ENCODE measurements around the gene ZDHHC11. TPM values are rescaled to one million over a fixed set of nuclear protein-coding genes. Genes with fewer than 3 reads are reported as not detected.
"Not testable (repeated sequence)": the region's sequence is repeated elsewhere in the genome, so short reads cannot be mapped to it uniquely, and the experiment has no call there.

The ZDHHC11 gene
- total RNA-seq, 1 donor from 2014 or later: 25.2 TPM

DNA sequence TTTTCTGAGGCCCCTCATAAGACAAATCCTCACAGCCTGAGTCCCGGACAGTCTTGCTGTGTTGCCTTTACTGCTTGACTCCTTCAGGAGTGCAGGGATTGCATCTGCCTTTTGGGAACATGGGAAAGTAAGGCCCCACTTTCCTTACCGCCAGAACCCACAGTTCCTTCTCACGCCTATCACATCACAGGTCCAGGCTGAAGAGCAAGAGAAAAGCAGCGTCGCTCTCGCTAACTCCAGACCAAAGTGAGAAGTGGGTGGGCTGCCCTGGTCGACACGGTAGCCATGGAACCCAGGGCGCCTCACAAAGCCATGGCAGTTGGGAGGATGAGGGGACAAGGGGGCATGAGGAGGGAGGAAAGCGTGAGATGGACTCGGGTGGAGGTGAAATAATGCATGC is 7.9 kb upstream of the ZDHHC11 start:
- DNase-seq: no peak

DNA sequence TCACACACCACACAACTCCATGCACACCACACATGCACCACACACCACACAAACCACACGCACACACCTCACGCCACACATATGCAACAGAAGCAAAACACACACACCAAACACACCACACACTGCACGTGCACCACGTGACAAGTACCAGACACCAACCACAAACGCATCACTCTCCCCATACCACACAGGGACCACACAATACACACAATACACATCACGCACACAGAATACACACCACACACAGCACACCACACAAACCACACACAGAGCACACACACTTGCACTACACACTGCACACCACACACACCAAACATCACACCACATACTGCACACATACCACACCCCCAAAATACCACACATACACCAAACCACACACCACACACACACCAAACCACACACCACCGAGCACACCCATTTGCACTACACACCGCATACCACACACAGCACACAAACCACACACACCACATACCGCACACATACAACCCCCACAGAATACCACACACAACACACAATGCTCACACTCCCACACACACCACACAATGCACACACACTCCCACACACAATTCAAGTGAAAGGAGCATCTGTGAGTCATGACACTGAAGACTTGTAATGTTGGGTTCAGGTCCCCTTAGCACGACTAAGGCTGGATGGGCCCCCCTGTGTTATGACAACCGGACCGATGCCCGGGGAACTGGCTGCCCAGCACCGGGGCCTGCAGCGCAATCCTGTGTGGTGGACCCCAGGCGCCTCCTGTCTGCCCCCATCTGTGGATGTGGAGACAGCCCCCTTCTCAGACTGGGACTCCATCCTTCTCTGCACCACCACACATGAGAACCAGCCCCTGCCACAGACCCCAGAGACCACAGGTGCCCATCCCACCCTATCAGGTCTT is 6.0 kb upstream of the ZDHHC11 start:
- no peak for DNase-seq

DNA sequence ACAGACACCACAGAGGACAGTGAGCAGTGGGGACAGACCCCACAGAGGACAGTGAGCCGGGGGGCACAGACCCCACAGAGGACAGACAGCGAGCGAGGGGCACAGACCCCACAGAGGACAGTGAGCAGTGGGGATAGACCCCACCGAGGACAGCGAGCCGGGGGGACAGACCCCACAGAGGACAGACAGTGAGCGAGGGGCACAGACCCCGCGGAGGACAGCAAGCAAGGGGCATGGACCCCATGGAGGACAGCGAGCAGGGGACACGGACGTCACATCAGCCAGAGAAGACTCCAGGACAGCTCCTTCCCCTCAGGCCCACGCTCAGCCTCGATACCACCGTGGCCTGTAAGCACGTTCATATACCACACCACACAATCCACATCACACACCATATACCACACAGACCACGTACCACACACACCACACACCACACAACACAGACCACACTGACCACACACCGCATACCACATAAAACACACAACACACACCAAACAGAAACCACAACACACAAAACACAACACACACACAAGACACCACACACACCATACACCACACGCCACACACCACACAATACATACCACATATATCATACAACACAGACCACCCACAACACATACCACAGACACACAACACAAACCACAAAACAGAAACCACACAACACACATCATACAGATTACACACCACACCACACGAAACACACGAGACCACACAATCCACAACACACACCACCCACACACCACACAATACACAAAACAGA is 5.2 kb upstream of the ZDHHC11 start:
- no peak for DNase-seq

DNA sequence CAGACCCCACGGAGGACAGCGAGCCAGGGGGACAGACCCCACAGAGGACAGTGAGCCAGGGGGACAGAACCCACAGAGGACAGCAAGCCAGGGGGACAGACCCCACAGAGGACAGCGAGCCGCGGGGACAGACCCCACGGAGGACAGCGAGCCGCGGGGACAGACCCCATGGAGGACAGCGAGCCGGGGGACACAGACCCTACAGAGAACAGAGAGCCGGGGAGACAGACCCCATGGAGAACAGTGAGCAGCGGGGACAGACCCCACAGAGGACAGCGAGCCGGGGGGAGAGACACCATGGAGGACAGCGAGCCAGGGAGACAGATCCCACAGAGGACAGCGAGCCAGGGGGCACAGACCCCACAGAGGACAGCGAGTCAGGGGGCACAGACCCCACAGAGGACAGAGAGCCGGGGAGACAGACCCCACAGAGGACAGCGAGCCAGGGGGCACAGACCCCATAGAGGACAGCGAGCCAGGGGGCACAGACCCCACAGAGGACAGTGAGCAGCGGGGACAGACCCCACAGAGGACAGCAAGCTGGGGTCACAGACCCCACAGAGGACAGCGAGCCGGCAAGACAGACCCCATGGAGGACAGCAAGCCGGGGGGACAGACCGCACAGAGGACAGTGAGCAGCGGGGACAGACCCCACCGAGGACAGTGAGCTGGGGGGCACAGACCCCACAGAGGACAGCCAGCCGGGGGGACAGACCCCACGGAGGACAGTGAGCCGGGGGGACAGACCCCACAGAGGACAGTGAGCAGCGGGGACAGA is 4.4 kb upstream of the ZDHHC11 start:
- DNase-seq: no peak

DNA sequence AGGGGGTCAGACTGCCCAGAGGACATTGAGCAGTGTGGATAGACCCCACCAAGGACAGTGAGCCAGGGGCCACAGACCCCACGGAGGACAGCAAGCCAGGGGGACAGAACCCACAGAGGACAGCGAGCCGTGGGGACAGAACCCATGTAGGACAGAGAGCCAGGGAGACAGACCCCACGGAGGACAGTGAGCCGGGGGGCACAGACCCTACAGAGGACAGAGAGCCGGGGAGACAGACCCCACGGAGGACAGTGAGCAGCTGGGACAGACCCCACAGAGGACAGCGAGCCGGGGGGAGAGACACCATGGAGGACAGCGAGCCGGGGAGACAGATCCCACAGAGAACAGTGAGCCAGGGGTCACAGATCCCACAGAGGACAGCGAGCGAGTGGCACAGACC is 3.4 kb upstream of the ZDHHC11 start:
- no peak for DNase-seq

DNA sequence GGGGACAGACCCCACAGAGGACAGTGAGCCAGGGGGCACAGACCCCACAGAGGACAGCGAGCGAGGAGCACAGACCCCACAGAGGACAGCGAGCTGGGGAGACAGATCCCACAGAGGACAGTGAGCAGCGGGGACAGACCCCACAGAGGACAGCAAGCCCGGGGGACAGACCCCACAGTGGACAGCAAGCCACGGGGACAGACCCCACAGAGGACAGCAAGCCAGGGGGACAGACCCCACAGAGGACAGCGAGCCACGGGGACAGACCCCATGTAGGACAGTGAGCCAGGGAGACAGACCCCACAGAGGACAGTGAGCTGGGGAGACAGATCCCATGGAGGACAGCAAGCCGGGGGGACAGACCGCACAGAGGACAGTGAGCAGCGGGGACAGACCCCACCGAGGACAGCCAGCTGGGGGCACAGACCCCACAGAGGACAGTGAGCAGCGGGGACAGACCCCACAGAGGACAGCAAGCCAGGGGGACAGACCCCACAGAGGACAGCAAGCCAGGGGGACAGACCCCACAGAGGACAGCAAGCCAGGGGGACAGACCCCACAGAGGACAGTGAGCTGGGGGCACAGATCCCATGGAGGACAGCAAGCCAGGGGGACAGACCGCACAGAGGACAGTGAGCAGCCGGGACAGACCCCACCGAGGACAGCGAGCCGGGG is 2.8 kb upstream of the ZDHHC11 start:
- not testable (repeated sequence) for DNase-seq

DNA sequence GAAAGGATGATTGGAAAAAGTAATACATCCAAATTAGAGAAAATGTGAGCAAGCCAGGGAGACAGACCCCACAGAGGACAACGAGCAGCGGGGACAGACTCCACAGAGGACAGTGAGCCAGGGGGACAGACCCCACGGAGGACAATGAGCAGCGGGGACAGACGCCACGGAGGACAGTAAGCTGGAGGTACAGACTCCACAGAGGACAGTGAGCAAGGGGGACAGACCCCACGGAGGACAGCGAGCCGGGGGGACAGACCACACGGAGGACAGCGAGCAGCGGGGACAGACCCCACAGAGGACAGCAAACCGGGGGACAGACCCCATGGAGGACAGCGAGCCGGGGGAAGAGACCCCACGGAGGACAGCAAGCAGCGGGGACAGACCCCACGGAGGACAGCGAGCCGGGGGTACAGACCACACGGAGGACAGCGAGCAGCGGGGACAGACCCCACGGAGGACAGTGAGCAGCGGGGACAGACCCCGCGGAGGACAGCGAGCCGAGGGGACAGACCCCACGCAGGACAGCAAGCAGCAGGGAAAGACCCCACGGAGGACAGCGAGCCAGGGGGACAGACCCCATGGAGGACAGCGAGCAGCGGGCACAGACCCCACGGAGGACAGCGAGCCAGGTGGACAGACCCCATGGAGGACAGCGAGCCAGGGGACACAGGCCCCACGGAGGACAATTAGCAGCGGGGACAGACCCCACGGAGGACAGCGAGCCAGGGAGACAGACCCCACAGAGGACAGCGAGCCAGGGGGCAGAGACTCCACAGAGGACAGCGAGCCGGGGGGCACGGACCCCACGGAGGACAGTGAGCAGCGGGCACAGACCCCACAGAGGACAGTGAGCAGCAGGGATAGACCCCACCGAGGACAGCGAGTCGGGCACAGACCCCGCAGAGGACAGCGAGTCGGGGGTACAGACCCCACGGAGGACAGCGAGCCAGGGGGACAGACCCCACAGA is 1.9 kb upstream of the ZDHHC11 start:
- DNase-seq: no peak

DNA sequence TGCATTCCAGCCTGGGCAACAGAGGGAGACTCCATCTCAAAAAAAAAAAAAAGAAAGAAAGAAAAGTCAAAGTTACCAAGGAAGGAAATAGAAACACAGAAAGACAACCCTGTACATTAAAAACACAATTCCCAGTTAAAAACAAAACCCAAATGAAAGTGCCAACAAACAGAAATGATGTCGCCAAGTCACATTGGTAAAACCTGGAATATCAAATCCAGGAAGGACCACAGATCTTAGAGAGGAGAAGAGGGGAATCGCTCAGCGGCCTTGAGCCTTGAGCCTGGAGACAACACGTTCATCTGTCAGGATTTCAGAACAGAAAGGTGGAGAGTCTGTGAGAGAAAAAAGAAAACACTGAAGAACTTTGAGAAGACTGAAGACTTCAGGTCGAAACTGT is 1.2 kb upstream of the ZDHHC11 start:
- no peak for DNase-seq

DNA sequence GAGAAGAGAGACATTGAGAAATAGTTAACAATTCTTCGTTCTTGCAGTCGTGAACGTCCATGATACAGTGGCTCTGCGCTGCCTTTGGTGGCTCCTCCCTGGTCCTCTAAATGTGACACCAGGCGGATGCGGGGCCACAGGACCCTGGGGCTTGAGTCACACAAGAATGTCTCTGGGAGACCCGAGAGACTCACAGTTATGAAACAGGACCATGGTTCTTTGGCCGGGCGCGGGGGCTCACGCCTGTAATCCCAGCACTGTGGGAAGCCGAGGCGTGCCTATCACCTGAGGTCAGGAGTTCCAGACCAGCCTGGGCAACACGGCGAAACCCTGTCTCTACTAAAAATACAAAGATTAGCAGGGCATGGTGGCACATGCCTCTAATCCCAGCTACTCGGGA is 767 bp upstream of the ZDHHC11 start:
- DNase-seq: no peak

DNA sequence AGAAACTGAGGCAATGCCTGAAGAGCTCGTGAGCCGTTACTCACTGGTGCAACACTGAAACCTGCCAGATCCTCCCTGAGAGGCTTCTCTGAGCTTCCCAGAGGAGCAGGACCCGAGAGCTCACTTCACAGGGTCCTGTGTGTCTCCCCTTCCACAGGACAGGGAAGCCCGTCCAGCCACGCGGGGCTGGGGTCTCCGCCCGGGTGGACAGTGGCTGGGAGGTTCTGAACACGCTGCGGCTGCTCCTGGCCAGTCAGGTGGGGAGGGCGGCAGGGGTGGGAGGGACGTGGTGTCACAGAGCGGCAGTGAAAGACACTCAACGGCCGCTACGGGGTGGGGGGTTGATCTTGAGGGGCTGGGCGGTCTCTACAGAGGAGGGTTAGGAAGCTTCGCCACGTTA is 290 bp upstream of the ZDHHC11 start:
- DNase-seq: no peak

DNA sequence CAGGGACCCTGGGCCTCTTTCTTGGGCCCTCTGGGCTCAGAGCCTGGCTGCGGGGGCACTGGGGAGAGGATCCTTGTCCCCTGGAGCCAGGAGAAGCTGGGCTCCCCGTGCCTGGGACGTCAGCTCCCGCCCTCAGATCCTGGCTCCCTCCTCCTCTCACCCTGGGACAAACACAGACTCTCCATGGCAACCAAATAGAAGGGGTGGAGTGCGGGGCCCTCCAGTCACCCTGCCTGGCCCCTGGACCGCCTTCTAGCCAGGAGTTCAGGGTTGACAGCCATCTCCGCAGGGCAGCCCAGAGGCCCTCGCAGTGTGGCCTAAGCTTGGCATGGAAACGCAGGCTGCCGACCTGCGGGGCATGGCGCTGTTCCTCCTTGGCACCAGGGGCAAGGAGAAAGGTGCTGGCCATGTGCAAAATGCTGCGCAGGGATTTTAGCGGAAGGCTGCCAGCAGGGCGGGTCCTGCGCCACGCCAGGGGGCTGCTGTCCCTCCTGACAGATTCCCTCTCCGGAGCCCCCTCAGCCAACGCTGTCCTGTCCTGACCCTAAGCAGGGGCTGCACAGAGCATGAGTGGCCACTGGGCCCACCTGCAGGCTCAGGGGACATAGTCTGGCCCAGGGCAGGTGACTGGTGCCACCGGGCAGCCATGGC is 1.0 kb downstream of the ZDHHC11 start:
- peak; percentile 62 for DNase-seq

DNA sequence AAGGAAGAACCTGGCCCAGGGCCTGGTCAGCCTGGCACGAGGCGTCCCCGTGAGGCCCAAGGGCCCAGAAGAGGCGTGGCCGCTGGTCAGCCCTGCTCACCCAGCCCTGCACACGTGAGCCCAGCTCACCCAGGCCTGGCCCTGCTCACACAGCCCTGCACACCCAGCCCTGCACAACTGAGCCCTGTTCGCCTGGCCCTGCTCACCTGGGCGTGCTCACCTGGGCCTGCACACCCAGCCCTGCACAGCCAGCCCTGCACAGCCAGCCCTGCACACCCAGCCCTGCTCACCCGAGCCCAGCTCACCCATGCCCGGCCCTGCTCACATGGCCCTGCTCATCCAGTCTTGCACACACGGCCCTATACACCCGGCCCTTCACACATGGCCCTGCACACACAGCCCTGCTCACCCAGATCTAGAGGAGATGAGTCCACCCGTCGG is 2.1 kb downstream of the ZDHHC11 start:
- no peak for DNase-seq

DNA sequence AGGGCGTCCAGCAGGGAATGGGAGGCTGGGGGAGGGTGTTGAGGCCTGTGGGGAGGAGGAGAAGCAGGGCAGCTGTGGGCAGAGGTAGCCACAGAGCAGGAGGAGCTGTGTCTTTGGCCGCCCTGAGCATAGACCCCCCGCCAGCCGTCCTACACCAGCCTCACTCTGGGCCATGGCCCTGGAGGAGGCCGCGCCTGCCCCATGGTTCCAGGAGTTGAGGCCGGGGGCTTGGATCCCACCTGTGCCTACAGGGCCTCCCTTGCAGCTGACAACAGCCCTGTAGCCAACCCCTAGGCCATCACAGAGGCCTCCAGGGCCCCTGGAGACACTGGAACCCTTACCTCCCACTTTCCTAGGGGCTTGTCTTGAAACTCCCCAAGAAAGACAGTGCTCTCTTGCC is 3.0 kb downstream of the ZDHHC11 start:
- not testable (repeated sequence) for DNase-seq

DNA sequence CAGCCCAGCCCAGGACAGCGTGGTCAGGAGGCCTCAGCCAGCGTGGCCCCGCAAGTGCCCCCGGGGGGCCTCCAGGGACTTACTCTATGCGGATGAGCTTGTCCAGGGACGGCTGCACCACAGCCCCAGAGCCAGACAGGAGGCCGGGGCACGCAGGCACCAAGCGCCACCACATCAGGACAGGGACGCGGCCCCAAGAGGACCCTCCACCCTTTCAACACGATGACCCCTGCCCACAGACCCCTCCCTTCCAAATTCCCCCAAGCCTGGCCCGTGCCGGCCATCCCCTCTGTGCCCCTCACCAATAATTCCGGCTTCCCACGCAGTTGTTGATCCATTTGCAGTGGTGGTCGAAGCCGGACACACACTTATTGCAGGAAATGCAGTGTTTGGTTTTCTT is 3.6 kb downstream of the ZDHHC11 start:
- DNase-seq: not testable (repeated sequence)

DNA sequence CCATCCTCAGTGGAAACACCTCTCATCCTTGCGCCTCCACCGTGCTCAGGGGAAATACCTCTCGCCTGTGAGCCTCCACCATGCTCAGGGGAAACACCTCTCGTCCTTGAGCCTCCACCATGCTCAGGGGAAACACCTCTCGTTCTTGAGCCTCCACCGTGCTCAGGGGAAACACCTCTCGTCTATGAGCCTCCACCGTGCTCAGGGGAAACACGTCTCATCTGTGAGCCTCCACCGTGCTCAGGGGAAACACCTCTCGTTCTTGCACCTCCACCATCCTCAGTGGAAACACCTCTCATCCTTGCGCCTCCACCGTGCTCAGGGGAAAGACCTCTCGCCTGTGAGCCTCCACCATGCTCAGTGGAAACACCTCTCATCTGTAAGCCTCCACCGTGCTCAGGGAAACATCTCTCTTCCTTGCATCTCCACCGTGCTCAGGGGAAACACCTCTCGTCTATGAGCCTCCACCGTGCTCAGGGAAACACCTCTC is 4.1 kb downstream of the ZDHHC11 start:
- DNase-seq: not testable (repeated sequence)

DNA sequence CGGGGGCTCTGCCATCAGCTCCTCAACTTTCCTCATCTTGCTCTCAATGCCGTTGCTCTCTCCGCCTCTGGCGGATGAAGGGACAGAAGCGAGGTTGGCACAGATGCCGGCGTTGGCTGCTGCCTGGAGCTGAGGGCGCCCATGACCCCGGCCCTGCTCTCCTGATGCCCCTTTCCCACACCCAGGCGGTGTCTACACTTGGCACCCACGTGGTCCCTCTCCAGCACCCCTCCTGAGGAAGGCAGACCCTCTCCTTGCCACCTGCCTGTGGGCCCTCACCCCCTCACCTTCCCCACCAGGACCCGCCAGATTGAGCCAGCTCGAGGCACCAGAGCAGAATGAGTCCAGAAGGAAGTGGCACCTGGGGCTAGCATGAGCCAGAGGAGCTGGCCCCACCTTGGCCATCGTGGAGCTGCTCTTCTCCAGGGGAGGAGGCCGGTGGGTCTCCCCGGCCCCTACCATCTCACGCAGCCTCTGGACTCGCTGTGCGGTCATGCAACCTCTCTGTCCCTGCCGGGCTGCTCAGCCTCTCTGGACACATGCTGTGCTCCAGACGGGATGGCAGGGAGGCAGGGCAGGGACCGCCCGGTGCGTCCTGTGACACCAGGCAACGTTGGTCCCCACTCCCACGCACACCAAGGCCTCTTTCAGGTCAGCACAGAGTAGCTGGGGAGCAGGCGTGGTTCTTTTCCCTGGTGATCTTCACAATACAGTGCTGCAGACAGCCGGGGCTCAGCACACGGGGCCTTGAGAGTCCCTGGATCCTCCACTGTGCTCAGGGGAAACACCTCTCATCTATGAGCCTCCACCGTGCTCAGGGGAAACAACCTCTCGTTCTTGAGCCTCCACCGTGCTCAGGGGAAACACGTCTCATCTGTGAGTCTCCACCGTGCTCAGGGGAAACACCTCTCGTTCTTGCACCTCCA is 4.8 kb downstream of the ZDHHC11 start:
- DNase-seq: not testable (repeated sequence)

DNA sequence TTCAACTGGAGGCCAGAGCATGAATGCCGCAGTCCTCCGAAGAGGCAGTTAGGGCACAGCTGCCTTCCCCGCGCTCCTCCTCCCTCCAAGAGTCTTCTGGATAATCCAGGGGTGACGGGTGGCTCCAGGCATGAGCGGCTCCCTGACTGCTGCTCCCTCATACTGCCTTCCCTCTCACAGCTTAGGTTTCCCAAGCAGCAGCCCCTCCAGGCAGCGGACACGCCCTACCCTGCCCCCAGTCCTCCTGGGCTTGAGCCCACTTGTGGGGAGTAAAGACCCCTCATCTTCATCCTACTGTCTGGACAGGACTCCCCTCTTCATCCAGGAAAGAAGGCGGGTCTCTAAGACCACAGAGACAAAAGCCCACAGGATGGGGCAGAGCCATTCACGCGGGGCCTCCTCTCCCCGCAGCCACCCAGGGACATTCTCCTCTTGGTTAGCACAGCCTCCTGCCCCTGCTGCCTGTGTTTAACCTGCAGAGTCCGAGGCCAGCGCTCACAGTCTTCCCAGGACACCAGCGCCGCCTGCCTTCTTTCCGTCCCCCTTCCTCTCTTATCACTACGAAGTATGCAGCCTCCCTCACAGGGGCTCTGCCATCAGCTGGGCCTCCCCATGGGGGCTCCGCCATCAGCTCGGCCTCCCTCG is 5.6 kb downstream of the ZDHHC11 start:
- not testable (repeated sequence) for DNase-seq

DNA sequence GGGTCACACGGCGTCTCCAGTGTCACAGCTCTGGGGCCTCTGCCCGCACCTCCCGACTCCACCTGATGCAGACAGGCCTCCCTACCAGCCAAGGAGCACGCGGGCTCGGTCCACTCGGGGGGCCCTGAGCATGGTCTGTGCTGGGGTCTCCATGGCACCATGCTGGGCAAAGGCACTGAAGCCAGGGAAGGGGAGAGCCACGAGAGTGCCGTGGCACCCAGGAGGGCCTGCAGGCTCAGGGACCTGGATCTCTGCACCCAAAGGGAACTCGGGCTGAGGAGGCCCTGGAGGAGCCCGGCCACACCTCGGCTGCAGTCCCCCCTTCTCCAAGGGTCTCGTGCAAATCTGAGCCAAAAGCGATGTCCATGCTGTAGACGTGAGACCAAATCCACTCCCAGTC is 6.4 kb downstream of the ZDHHC11 start:
- DNase-seq: not testable (repeated sequence)

Data from tongue (tissue), 2 donors.